ENCODE data around the gene DDA1.

The DDA1 gene

DNA sequence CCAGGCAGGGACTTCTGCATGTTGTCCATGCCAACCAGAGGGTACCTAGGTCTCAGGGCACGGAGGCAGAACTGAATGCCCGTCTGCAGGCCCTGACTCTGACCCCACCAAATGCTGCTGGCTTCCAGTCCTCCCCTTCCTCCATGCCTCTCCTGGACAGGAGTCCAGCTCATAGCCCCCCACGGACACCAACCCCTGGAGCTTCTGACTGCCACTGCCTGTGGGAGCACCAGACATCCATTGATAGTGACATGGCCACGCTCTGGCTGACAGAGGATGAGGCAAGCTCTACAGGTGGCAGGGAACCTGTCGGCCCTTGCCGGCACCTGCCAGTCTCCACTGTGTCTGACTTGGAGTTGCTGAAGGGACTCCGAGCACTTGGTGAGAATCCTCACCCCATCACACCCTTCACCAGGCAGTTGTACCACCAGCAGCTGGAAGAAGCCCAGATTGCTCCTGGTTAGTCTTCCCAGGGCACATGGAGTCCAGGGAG lies 25.8 kb upstream of the DDA1 start:
- TF ChIP-seq FOXP2 (optimal IDR thresholded peaks at IDR 0.05; ENCODE audit: control extremely low read depth, extremely low read length, insufficient read depth) (no peak), POLR2AphosphoS5 (IDR thresholded peaks at IDR 0.05; ENCODE audit: borderline replicate concordance, low read depth, low read length) (no peak), EZH2 (IDR thresholded peaks at IDR 0.05) (no peak)
- H3K4me3 ChIP-seq = no peak overlapping the region
- peaks cover 8% of the 10 kb centered on the region; the same call in 1 of the 2 replicates for H3K36me3 ChIP-seq (ENCODE audit: insufficient read depth, low read length)
- H3K9me3 ChIP-seq (ENCODE audit: low read depth, low read length) = no peaks in the 10 kb centered on the region
- H3K27ac ChIP-seq = no peak overlapping the region
- no peak for DNase-seq (ENCODE audit: low read depth, low spot score)
- H3K9ac ChIP-seq (ENCODE audit: insufficient read length) = no peak overlapping the region

DNA sequence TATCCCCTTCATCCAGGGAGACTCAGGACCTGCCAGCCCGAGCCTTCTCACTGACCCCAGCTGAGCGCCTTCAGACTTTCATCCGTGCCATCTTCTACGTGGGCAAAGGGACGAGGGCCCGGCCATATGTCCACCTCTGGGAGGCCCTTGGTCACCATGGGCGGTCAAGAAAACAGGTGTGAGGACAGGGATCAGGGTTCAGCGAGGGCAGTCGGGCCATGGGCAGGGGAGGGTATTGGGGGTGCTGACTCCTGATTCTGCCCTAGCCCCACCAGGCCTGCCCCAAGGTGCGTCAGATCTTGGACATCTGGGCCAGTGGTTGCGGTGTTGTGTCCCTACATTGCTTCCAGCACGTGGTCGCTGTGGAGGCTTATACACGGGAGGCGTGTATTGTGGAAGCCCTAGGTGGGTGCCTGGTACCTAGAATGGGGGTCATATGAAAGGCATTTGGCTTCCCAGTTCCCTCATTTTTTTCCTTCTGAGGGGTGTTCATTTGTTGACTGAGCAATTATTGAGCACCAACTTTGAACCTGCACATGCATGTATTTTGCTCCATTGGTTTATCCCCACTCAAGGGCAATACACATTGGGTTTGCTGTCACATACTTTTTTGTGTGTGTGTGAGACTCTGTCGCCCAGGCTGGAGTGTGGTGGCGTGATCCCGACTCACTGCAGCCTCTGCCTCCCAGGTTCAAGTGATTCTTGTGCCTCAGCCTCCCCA lies 23.8 kb upstream of the DDA1 start:
- Histone ChIP-seq H3K9me3 (ENCODE audit: low read depth, low read length) (no peaks in the 10 kb centered on the region), H3K36me3 (ENCODE audit: insufficient read depth, low read length) (peaks cover 8% of the 10 kb centered on the region; the same call in 1 of the 2 replicates), H3K27ac (no peak overlapping the region), H3K4me3 (no peak overlapping the region), H3K9ac (ENCODE audit: insufficient read length) (no peak overlapping the region)
- TF ChIP-seq EZH2 (IDR thresholded peaks at IDR 0.05) = no peak
- TF ChIP-seq FOXP2 (optimal IDR thresholded peaks at IDR 0.05; ENCODE audit: control extremely low read depth, extremely low read length, insufficient read depth) = no peak
- TF ChIP-seq POLR2AphosphoS5 (IDR thresholded peaks at IDR 0.05; ENCODE audit: borderline replicate concordance, low read depth, low read length) = no peak
- DNase-seq (ENCODE audit: low read depth, low spot score) = no peak

DNA sequence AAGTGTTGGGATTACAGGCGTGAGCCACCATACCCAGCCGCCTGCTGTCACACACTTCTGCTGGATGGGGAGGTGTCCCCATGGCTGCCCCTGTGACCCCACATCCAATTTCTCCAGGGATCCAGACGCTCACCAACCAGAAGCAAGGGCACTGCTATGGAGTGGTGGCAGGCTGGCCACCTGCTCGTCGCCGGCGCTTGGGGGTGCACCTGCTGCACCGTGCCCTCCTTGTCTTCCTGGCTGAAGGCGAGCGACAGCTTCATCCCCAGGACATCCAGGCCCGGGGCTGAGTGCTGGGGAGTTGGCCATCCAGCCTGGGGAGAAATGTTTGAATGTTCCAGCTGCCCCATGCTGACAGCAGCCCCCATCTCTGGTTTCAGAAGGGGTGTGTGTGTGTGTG lies 23.1 kb upstream of the DDA1 start:
- no peak for TF ChIP-seq EZH2 (IDR thresholded peaks at IDR 0.05)
- no peak for TF ChIP-seq FOXP2 (optimal IDR thresholded peaks at IDR 0.05; ENCODE audit: control extremely low read depth, extremely low read length, insufficient read depth)
- no peak for TF ChIP-seq POLR2AphosphoS5 (IDR thresholded peaks at IDR 0.05; ENCODE audit: borderline replicate concordance, low read depth, low read length)
- DNase-seq (ENCODE audit: low read depth, low spot score) = no peak
- Histone ChIP-seq H3K36me3 (ENCODE audit: insufficient read depth, low read length) (peaks cover 8% of the 10 kb centered on the region; the same call in 1 of the 2 replicates), H3K9me3 (ENCODE audit: low read depth, low read length) (no peaks in the 10 kb centered on the region), H3K27ac (no peak overlapping the region), H3K9ac (ENCODE audit: insufficient read length) (no peak overlapping the region), H3K4me3 (no peak overlapping the region)

DNA sequence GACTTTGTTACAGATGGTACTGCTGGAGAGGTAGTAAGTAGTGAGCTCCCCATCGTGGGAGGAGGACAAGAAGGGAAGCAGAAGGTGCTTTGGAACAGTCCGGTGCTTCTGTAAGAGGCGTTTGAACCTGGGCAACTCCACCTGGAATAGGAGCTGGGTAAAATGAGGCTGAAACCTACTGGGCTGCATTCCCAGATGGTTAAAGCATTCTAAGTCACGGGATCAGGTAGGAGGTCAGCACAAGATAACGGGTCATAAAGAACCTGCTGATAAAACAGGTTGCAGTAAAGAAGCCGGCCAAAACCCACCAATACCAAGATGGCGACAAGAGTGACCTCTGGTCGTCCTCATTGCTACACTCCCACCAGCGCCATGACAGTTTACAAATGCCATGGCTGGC lies 22.6 kb upstream of the DDA1 start:
- no peak for TF ChIP-seq EZH2 (IDR thresholded peaks at IDR 0.05)
- no peak for TF ChIP-seq POLR2AphosphoS5 (IDR thresholded peaks at IDR 0.05; ENCODE audit: borderline replicate concordance, low read depth, low read length)
- no peak for TF ChIP-seq FOXP2 (optimal IDR thresholded peaks at IDR 0.05; ENCODE audit: control extremely low read depth, extremely low read length, insufficient read depth)
- Histone ChIP-seq H3K4me3 (no peak overlapping the region), H3K9ac (ENCODE audit: insufficient read length) (no peak overlapping the region), H3K27ac (no peak overlapping the region), H3K36me3 (ENCODE audit: insufficient read depth, low read length) (peaks cover 8% of the 10 kb centered on the region; the same call in 1 of the 2 replicates), H3K9me3 (ENCODE audit: low read depth, low read length) (no peaks in the 10 kb centered on the region)
- no peak for DNase-seq (ENCODE audit: low read depth, low spot score)

DNA sequence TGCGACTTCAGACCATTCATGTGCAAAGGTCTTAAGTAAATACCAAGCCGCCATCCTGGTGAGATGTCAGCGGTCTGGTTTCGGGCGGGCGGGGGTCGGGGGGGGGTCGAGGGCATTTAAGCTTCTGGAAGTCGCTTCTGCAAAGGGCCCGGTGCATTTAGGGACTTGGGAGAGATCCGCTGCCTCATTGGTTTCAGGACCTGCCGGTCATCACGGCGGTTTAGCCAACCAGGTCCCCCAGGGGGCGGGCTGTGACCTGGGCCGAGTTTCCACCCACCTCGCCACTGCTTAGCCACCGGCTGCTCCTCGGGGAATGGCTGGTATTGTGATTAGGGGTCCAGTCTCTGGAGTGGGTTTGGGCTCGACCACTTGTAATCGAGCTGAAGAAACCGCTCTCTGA lies 19.9 kb upstream of the DDA1 start:
- no peak overlapping the region for H3K4me3 ChIP-seq
- TF ChIP-seq POLR2AphosphoS5 (IDR thresholded peaks at IDR 0.05; ENCODE audit: borderline replicate concordance, low read depth, low read length) = no peak
- no peak for TF ChIP-seq EZH2 (IDR thresholded peaks at IDR 0.05)
- no peak for TF ChIP-seq FOXP2 (optimal IDR thresholded peaks at IDR 0.05; ENCODE audit: control extremely low read depth, extremely low read length, insufficient read depth)
- no peak for DNase-seq (ENCODE audit: low read depth, low spot score)
- no peaks in the 10 kb centered on the region; the same call in 1 of the 2 replicates for H3K36me3 ChIP-seq (ENCODE audit: insufficient read depth, low read length)
- no peak overlapping the region for H3K9ac ChIP-seq (ENCODE audit: insufficient read length)
- H3K9me3 ChIP-seq (ENCODE audit: low read depth, low read length) = no peaks in the 10 kb centered on the region
- no peak overlapping the region for H3K27ac ChIP-seq

DNA sequence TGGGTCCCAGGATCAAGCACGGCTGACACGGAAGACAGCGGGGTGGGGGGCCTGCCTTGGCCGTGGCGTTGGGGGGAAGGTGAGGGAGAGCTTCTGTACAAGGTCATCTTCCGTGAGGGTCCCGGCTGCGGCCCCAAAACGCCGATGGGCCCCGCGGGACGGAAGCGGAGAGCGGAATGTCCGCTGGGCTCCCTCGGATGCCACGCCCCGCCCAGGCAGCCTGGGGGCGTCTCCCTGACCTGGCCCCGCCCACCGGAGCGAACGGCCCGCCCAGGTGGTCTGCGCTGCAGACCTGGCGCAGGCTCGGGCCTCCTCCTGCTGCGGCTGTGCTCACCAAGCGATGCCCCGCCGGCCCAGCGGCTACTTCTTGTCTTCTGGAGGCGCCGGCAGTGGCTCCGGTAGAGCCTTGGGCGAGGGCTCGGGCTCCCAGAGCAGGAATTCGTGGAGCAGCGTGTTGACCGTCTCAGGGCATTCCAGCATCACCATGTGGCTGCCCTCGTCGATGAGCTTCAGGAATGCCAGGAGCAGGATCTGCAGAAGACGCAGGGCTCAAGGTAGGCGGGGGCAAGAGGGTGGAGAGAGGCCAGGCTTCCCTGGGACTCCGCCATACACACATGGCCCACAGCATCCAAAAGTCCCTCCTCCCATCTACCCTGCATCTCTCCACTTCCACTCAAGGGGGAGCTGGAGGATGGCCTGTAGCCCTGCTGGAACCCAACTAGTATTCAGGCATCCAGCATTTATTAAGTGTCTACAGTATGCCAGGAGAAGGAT lies 16.9 kb upstream of the DDA1 start:
- no peak overlapping the region for H3K27ac ChIP-seq
- H3K9me3 ChIP-seq (ENCODE audit: low read depth, low read length) = no peaks in the 10 kb centered on the region
- no peaks in the 10 kb centered on the region; the same call in 1 of the 2 replicates for H3K36me3 ChIP-seq (ENCODE audit: insufficient read depth, low read length)
- no peak for DNase-seq (ENCODE audit: low read depth, low spot score)
- peak; percentile 69 for TF ChIP-seq POLR2AphosphoS5 (IDR thresholded peaks at IDR 0.05; ENCODE audit: borderline replicate concordance, low read depth, low read length)
- no peak for TF ChIP-seq FOXP2 (optimal IDR thresholded peaks at IDR 0.05; ENCODE audit: control extremely low read depth, extremely low read length, insufficient read depth)
- no peak for TF ChIP-seq EZH2 (IDR thresholded peaks at IDR 0.05)
- peak overlapping the region; percentile 91 for H3K4me3 ChIP-seq
- peak overlapping the region; percentile 59 for H3K9ac ChIP-seq (ENCODE audit: insufficient read length)

DNA sequence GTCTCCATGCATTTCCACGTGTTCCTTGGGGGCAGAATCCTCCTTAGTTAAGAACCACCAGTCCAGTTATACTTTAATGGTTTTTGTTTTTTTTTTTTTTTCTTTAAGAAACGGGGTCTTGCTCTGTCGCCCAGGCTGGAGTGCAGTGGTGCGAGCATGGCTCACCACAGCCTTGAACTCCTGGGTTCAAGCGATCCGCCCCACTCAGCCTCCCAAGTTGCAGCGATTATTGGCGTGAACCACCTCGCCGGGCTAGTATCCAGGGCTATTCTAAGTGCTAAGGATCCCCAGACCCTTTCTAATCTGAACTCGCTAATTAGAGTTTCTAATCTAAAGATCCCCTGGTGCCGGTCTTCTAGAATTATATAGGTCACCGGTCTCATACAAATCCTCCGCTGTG lies 15.8 kb upstream of the DDA1 start:
- no peak overlapping the region for H3K4me3 ChIP-seq
- no peak overlapping the region for H3K27ac ChIP-seq
- DNase-seq (ENCODE audit: low read depth, low spot score) = no peak
- TF ChIP-seq FOXP2 (optimal IDR thresholded peaks at IDR 0.05; ENCODE audit: control extremely low read depth, extremely low read length, insufficient read depth) (no peak), POLR2AphosphoS5 (IDR thresholded peaks at IDR 0.05; ENCODE audit: borderline replicate concordance, low read depth, low read length) (no peak), EZH2 (IDR thresholded peaks at IDR 0.05) (no peak)
- H3K36me3 ChIP-seq (ENCODE audit: insufficient read depth, low read length) = peaks cover 6% of the 10 kb centered on the region
- H3K9ac ChIP-seq (ENCODE audit: insufficient read length) = no peak overlapping the region
- H3K9me3 ChIP-seq (ENCODE audit: low read depth, low read length) = 0 out of 2 replicates have a peak, but pooled peaks cover 4% of the 10 kb centered on the region

Measured in SK-N-MC (cell line).